ENCODE measurements around the gene WDR33.

The WDR33 gene

DNA sequence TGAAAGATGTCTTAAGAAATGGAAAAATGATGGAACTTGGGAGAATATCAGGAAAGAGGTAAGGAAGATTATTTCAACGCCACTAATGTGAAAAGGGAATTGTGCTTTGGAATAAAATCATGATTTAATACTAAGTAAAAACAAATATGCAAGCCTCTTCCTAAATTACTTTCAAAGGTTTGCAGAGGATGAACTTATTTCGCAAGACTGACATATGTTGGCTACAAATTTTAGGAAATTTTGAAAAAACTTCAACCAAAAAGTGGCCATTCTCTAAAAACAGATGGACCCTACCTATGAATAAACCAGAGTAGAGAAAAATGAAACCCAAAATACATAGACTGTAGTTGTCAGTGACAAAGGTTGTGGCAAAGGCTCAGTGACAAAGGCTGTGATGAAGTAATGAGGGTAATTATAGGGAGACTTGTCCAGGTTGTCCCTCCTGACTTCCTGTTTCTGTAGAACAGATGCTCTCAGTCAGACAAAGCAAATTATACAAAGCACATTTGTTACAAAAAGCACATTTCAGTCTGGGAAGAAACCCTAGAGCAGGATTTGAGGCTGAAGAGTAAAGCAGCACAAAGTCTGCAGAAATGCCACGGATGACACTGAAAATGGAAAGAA is 70.2 kb downstream of the WDR33 start:
- Histone ChIP-seq H3K9me3 (ENCODE audit: insufficient read depth, low read length) (no peaks in the 10 kb centered on the region), H3K4me3 (ENCODE audit: insufficient read length, low read depth) (no peak overlapping the region), H3K4me1 (ENCODE audit: insufficient read depth, insufficient read length) (no peaks in the 10 kb centered on the region), H3K9ac (ENCODE audit: insufficient read length, low read depth) (no peak overlapping the region), H3K27me3 (ENCODE audit: insufficient read depth, insufficient read length) (no peaks in the 10 kb centered on the region), H3K36me3 (ENCODE audit: insufficient read depth, insufficient read length, low read length) (peaks cover 34% of the 10 kb centered on the region)
- TF ChIP-seq SUZ12 (IDR thresholded peaks at IDR 0.05; ENCODE audit: extremely low read depth, insufficient read depth, insufficient read length) (no peak), YY1 (IDR thresholded peaks at IDR 0.05; ENCODE audit: insufficient read depth, insufficient read length) (no peak), ZNF274 (IDR thresholded peaks at IDR 0.05; ENCODE audit: low read depth, low read length) (no peak)
- DNase-seq (ENCODE audit: low read depth, low spot score) = no peak

DNA sequence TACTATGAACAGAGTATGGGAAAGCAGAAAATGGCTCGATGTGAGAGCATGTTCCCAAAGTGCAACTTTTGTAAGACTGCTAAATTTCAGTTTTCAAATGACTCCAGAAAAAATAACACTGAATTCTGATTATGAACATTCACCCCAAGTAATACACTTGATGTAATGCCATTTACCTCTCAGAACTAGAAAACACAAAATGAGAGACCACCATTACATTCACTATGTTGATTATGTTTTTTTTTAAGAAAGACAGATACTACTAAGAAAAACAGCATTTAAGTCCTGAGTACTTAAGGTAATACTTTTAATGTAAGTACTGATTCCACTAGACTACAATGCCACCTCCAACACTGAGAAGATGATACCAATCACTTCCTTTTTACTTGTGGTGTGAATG is 71.2 kb downstream of the WDR33 start:
- Histone ChIP-seq H3K9ac (ENCODE audit: insufficient read length, low read depth) (no peak overlapping the region), H3K27me3 (ENCODE audit: insufficient read depth, insufficient read length) (no peaks in the 10 kb centered on the region), H3K36me3 (ENCODE audit: insufficient read depth, insufficient read length, low read length) (peaks cover 25% of the 10 kb centered on the region), H3K4me3 (ENCODE audit: insufficient read length, low read depth) (no peak overlapping the region), H3K4me1 (ENCODE audit: insufficient read depth, insufficient read length) (no peaks in the 10 kb centered on the region), H3K9me3 (ENCODE audit: insufficient read depth, low read length) (no peaks in the 10 kb centered on the region)
- DNase-seq (ENCODE audit: low read depth, low spot score) = no peak
- TF ChIP-seq YY1 (IDR thresholded peaks at IDR 0.05; ENCODE audit: insufficient read depth, insufficient read length) (no peak), ZNF274 (IDR thresholded peaks at IDR 0.05; ENCODE audit: low read depth, low read length) (no peak), SUZ12 (IDR thresholded peaks at IDR 0.05; ENCODE audit: extremely low read depth, insufficient read depth, insufficient read length) (no peak)

DNA sequence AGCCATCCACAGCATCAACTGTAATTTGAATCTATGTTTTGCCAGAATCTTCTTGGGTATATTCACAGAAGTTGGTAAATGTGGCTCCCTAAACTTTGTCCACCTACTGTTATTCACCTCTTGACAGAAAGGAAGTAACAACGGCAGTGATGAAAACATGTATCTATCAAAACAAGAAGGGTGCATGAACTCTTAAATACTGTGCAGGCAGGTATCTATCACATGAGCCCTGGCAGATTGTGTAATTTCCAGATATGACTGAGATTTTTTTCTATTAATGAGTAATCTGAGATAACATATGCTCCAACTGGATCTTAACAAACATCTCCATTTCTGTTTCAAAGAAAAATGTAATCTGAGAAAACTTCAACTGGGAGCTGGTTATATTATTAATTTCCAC is 73.1 kb downstream of the WDR33 start:
- no peaks in the 10 kb centered on the region for H3K27me3 ChIP-seq (ENCODE audit: insufficient read depth, insufficient read length)
- H3K36me3 ChIP-seq (ENCODE audit: insufficient read depth, insufficient read length, low read length) = peaks cover 21% of the 10 kb centered on the region
- H3K9me3 ChIP-seq (ENCODE audit: insufficient read depth, low read length) = no peaks in the 10 kb centered on the region
- no peak overlapping the region for H3K4me3 ChIP-seq (ENCODE audit: insufficient read length, low read depth)
- no peak overlapping the region for H3K9ac ChIP-seq (ENCODE audit: insufficient read length, low read depth)
- no peaks in the 10 kb centered on the region for H3K4me1 ChIP-seq (ENCODE audit: insufficient read depth, insufficient read length)
- no peak for DNase-seq (ENCODE audit: low read depth, low spot score)
- no peak for TF ChIP-seq SUZ12 (IDR thresholded peaks at IDR 0.05; ENCODE audit: extremely low read depth, insufficient read depth, insufficient read length)
- no peak for TF ChIP-seq ZNF274 (IDR thresholded peaks at IDR 0.05; ENCODE audit: low read depth, low read length)
- no peak for TF ChIP-seq YY1 (IDR thresholded peaks at IDR 0.05; ENCODE audit: insufficient read depth, insufficient read length)

DNA sequence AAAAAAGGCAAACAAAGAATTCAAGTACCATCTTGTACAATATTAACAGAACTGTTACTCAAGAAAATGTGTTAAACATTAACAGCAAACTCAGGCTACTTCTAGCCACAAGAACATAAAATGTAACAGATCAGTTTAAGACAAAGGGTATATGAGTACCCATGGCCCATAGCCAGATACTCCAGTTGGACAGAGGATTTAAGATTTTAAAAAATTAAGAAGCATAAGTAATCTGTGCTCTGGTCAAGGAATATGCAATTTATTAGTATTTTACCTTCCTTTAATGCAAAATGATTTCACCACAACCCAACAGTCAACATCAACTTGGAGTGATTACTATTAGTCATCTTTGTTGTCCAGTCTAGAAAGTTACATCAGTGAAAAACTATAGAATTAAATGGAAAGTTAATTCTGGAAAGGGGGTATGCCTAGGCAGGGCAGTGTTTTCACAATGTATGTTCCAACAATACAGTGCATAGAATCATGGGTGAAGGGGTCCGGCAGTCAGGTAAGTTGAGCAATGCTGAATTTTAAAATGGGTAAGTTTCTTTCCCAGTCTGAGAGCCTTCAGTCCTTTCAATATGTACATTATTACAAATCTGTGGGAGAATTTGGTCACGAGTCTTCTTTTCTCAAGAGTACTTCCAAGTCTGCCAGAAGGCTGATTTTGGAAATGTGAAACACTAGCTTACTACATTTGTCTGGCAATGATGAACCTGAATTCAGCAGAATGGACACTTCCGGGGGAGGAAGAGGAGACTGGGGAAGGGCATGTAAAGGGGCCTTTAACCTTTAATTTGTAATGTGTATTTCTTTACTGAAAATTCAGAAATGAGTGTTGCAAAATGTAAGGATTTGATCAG is 75.2 kb downstream of the WDR33 start:
- Histone ChIP-seq H3K36me3 (ENCODE audit: insufficient read depth, insufficient read length, low read length) (peaks cover 14% of the 10 kb centered on the region), H3K9ac (ENCODE audit: insufficient read length, low read depth) (no peak overlapping the region), H3K4me1 (ENCODE audit: insufficient read depth, insufficient read length) (no peaks in the 10 kb centered on the region), H3K9me3 (ENCODE audit: insufficient read depth, low read length) (no peaks in the 10 kb centered on the region), H3K4me3 (ENCODE audit: insufficient read length, low read depth) (no peak overlapping the region), H3K27me3 (ENCODE audit: insufficient read depth, insufficient read length) (no peaks in the 10 kb centered on the region)
- no peak for DNase-seq (ENCODE audit: low read depth, low spot score)
- TF ChIP-seq ZNF274 (IDR thresholded peaks at IDR 0.05; ENCODE audit: low read depth, low read length) = no peak

DNA sequence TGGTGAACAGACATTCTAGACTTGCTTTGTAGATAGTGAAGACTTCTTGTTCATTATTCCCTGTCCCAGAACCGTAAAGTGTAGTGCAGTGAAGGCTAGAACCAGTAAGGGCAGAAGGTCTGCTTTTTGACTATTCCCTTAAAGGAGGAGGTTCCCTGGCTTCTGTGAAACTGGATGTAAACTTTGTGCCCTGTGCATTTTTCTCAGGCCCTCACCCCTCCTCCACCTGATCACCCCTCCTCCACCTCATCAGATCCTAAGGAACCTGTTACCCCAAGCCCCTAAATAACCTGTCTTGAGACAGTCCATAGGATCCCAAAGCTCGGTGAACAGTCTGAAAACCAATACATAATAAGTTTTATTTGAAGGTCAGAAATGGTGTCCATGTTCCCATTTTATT is 75.9 kb downstream of the WDR33 start:
- TF ChIP-seq SUZ12 (IDR thresholded peaks at IDR 0.05; ENCODE audit: extremely low read depth, insufficient read depth, insufficient read length) (no peak), ZNF274 (IDR thresholded peaks at IDR 0.05; ENCODE audit: low read depth, low read length) (no peak), YY1 (IDR thresholded peaks at IDR 0.05; ENCODE audit: insufficient read depth, insufficient read length) (no peak)
- H3K27me3 ChIP-seq (ENCODE audit: insufficient read depth, insufficient read length) = no peaks in the 10 kb centered on the region
- no peaks in the 10 kb centered on the region for H3K9me3 ChIP-seq (ENCODE audit: insufficient read depth, low read length)
- H3K4me3 ChIP-seq (ENCODE audit: insufficient read length, low read depth) = no peak overlapping the region
- DNase-seq (ENCODE audit: low read depth, low spot score) = no peak
- H3K9ac ChIP-seq (ENCODE audit: insufficient read length, low read depth) = no peak overlapping the region
- H3K36me3 ChIP-seq (ENCODE audit: insufficient read depth, insufficient read length, low read length) = peaks cover 8% of the 10 kb centered on the region
- H3K4me1 ChIP-seq (ENCODE audit: insufficient read depth, insufficient read length) = no peaks in the 10 kb centered on the region

DNA sequence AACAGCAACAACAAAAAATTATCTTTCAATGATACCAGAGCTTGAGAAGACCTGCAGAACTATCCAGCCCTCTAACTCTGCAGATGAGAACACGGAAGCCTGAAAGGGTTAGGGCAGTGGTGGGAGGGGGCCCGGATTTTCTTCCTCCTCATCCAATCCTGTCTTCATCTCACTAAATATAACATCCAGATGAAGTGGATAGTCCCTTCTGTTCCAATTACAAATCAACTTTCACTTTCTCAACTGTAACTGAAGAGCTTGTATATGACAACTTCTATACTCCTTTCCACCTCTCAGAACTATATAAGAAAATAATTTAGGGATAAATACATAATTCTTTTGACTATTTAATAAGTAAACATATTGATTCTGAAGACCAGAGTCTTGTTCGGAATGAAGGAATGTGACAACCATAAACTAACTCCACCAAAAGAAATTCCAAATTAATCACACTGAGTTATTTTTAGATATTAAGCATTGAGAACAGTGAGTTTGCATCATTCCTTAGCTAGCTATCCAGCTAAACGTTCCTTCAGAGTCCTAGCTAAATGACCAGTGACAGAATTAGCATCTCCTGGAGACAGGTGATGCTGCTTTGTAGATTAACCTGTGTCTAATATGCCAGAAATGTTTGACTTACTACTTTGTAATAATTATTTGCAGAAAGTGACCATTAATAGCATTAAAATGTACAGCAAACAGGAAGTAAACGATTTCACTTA is 77.0 kb downstream of the WDR33 start:
- no peaks in the 10 kb centered on the region for H3K27me3 ChIP-seq (ENCODE audit: insufficient read depth, insufficient read length)
- peaks cover 7% of the 10 kb centered on the region for H3K36me3 ChIP-seq (ENCODE audit: insufficient read depth, insufficient read length, low read length)
- no peak overlapping the region for H3K9ac ChIP-seq (ENCODE audit: insufficient read length, low read depth)
- H3K9me3 ChIP-seq (ENCODE audit: insufficient read depth, low read length) = no peaks in the 10 kb centered on the region
- DNase-seq (ENCODE audit: low read depth, low spot score) = no peak
- TF ChIP-seq SUZ12 (IDR thresholded peaks at IDR 0.05; ENCODE audit: extremely low read depth, insufficient read depth, insufficient read length) (no peak), YY1 (IDR thresholded peaks at IDR 0.05; ENCODE audit: insufficient read depth, insufficient read length) (no peak), ZNF274 (IDR thresholded peaks at IDR 0.05; ENCODE audit: low read depth, low read length) (no peak)
- no peaks in the 10 kb centered on the region for H3K4me1 ChIP-seq (ENCODE audit: insufficient read depth, insufficient read length)
- H3K4me3 ChIP-seq (ENCODE audit: insufficient read length, low read depth) = no peak overlapping the region
